Adrenal gland (tissue), 5 donors: ENCODE results near the gene NR6A1.

Experiments used
- POLR2A ChIP-seq, 2 donors: fragments of 450-650 bp; IDR thresholded peaks; one replicate each; pipeline ENCODE4 v1.6.1; 2017; ENCODE audit warnings: antibody characterized with exemption in 2 of 2, mild to moderate bottlenecking in 2 of 2, moderate library complexity in 1 of 2
- TF ChIP-seq, protein P1 (sequence below), 6 experiments: fragments of 450-650 bp in 4 of 6; fragments of 200-600 bp in 2 of 6; sonication (generic) in 1 of 6; IDR thresholded peaks; 1 replicate in 5 of 6; 2 replicates in 1 of 6; pipeline versions ENCODE4 v1.5.1 to v1.8.0; 2016 to 2021; ENCODE audit warnings: antibody characterized with exemption in 6 of 6, mild to moderate bottlenecking in 2 of 6, moderate library complexity in 1 of 6
- donor health status: DM: no; HTN: no; CAD: no.

DNA sequence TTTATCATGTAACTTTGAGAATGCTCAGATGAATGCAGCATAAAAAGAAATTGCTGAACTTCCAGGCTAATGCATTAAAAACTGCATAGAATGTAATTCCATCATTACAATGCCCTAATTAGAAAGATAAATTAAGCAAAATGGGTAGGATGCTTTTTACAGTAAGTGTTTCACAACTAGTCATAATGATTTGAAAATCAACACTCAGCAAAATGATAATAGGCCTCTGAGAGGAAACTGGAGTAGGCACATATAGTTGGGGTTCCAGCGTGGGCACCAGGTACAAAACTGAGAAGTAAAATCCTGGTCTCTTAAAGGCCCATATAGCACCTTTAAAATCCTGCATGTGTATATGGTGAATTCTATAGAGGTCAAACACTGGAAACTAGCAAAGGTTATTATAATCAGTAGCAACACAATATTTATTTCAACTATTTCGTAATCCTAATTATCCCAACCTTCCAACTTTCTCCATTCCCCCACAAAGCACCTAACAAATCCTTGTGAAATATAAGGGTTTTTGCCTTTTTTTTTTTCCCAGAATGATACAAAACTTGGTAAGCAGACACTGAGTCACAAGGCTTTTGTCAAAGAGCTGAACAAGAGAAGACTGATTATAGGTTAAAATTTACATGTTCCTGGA is 155.9 kb downstream of the NR6A1 start:
- TF ChIP-seq, protein P1, sequence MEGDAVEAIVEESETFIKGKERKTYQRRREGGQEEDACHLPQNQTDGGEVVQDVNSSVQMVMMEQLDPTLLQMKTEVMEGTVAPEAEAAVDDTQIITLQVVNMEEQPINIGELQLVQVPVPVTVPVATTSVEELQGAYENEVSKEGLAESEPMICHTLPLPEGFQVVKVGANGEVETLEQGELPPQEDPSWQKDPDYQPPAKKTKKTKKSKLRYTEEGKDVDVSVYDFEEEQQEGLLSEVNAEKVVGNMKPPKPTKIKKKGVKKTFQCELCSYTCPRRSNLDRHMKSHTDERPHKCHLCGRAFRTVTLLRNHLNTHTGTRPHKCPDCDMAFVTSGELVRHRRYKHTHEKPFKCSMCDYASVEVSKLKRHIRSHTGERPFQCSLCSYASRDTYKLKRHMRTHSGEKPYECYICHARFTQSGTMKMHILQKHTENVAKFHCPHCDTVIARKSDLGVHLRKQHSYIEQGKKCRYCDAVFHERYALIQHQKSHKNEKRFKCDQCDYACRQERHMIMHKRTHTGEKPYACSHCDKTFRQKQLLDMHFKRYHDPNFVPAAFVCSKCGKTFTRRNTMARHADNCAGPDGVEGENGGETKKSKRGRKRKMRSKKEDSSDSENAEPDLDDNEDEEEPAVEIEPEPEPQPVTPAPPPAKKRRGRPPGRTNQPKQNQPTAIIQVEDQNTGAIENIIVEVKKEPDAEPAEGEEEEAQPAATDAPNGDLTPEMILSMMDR (IDR thresholded peaks at IDR 0.05) = no peak
- TF ChIP-seq POLR2A (IDR thresholded peaks at IDR 0.05) = no peak
